HK-2 (cell line): ENCODE measurements around the gene LDB3.

Experiments
- DNase-seq: peaks from one replicate; pipeline ENCODE4 v3.0.0-alpha.2; 2018; ENCODE audit not compliant: unreplicated experiment

The LDB3 gene

DNA sequence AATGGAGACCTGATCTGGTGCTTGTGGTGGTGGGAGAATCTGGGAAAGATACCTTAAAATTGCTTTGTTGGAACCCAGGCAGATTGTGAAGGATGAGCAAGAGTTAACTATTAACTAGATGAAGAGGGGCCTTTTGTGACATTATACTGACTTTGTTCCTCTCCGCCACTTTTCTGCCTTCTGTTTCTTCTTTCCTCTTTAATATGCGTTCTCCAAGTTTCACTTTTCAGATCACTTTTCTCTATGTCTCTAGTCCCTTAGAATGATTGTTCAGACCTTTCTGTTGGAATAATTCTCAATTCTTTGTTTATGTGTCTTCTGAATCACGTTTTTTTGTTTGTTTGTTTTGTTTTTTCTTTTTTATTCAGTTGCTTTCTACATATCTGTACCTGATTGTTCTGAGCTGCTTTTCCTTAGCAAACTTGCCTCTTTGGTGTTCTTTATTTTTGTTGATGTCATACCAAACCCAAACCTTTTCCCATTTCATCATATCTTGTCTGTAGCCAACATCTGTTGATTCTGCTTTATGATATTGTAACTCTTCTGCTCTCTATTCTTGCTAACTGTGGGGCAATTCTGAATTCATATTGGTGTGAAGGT lies 90.9 kb downstream of the LDB3 start:
- no peak for DNase-seq

DNA sequence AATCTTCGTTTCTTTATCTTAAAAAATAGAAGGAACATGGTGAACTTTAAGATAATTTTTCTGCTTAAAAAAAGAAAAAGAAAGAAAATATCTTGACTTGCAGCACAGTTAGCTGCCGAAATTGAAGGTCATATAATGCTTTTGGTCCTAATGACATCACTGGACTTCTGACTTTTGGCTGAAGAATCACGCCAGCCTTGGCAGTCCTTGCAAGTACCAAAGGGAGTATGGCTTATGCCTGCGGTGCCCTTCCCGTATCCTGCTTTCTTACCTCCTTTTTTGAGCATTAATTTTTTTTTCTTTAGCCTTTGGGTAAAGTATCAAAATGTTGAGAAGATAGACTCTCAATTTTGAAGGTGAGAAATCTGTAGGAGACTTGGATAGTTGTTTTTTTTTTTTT lies 95.1 kb downstream of the LDB3 start:
- no peak for DNase-seq

DNA sequence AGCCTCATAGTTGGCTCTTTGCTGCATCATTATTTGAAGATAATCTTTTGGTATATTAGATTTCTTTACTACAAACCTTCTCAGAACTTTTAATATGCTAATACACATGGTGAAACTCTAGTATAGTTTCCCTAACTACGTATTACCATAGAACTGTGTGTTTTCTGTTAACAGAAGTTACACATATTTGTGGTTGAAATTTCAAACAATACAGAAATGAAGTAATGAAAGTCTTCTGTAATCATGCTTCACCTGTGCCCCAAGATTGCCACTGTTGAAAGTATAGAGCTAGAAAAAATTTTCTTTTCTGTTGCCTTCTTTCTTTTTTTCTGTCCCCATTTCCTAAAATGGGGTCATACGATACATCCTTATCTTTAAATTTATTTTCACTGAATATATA lies 97.2 kb downstream of the LDB3 start:
- no peak for DNase-seq

- no peak for DNase-seq
Measured at GRCh38 chr10:86768412-86769062, 100.2 kb downstream of the LDB3 start.

GRCh38 chr10:86769991-86770390 lies 101.7 kb downstream of the LDB3 start:
- no peak for DNase-seq

DNA sequence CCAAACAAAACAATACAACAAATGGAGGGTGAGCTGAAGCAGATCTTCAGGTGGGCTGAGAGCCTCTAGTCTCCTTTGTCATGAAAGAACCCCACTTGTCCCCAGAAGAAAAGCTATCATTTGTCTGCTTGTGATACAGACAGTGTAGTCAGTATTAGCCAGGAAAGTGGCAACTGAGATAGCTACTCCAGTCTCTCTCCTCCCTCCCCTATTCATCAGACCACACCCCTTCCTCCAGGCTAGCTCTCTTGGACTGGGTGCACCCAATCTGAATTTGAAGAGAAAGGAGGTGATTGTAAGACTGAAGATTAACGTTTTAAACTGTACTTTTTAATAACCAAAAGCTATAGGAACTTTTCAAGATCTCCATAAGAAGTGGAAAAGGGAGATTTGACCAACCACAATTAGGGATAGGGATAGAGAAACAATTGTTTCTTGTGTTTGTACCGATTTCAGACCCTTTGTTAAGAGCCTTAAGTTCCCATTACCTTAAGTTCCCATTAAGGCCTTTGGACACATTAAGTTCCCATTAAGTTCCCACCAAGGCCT lies 102.2 kb downstream of the LDB3 start:
- DNase-seq: no peak

GRCh38 chr10:86773498-86773897 lies 105.2 kb downstream of the LDB3 start:
- DNase-seq: no peak

DNA sequence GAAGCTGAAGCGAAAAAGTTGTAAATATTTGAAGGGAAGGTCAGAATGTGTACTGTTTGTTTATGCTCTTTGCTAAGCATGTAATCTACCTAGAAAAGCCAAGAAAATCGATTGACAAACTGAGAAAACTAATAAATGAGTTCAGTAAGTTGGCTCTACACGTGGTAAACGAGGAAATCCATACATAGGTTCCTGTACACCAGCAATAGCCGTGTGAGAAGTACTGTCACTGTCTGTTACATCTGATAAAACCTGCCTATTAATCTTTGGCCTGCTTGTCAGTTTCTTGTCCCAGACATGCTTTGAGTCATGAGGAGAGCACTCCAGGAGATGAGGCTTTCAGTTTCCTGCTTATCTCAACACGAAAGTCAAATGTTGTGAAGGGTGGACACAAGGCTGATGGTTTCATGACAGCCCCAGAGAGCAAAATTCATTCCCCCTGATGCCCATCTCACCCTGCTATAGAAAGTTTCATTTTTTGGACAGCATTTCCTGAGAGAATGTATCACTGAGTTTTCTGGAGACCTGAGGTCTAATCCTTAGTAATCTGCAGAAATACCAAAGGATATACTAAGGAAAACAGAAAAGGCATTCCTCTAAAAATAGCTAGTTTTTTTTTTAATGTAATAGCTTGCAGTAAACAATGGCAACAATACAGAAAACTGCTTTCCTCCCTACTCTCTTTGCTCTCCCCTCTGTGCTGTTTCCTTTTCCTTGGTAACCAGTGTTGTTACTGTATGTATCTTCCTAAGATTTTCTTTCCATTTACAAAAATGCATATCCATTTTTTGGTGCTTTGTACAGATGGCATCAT lies 107.0 kb downstream of the LDB3 start:
- DNase-seq: no peak

DNA sequence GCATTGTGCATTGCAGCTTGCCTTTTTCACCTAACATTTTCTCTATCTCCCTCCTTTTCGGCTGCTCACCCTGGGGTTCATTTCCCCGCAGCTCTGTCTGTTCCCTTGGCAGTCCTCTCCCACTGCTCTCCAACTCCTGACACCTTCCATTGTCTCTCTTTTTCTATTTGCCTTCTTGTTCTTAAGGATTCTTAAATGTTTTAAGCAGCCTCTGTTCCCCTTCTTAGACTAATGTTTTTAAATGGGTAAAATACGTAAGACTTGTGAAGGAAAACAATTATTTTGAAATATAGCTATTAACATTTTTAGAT lies 107.5 kb downstream of the LDB3 start:
- no peak for DNase-seq

DNA sequence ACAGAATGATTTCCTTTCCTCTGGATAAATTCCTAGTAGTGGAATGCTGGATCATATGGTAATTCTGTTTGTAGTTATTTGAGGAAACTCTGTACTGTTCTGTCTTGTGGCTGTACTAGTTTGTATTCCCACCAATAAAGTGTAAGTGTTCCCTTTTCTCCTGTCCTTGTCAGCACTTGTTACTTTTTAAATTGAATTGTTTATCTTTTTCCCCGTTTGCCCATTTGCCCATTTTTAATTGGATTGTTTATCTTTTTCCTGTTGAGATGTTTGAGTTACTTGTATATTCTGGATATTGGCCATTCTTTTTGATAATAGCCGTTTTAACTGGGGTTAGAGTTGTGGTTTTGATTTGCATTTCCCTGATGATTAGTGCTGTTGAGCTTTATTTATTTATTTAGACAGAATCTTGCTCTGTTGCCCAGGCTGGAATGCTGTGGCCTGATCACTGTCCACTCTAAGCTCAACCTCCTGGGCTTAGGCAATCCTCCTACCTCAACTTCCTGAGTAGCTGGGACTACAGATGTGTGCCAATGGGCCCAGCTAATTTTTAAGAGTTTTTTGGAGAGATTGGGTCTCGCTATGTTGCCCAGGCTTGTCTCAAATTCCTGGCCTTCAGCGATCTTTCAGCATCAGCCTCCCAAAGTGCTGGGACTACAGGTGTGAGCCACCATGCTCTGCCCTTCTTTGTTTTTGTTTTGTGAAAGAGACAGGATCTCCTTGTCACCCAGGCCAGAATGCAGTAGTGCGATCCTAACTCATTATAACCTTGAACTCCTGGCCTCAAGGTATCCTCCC lies 111.1 kb downstream of the LDB3 start:
- DNase-seq: no peak

- DNase-seq: no peak
Measured at GRCh38 chr10:86782701-86783418, 114.5 kb downstream of the LDB3 start.

DNA sequence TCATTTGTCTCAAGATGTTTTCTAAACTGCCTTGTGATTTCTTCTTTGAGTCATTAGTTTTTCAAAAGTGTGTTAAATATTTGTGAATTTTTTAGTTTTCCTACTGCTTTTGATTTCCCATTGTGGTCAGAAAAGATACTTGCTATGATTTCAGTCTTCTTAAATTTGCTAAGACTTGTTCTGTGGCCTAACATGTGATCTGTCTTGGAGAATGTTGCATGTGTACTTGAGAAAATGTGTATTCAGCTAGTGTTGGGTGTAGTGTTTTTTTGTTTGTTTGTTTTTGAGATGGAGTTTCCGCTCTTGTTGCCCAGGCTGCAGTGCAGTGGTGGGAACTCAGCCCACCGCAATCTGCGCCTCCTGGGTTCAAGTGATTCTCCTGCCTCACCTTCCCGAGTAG lies 116.7 kb downstream of the LDB3 start:
- no peak for DNase-seq
